Choroid plexus epithelial cell (primary cell): ENCODE results near the gene P2RX2.

ENCODE experiments used
- DNase-seq: peaks from one replicate; pipeline ENCODE4 v3.0.0-alpha.2; 2010; ENCODE audit warnings: low read depth
- H3K4me3 ChIP-seq: 2 replicates; pipeline ENCODE4 v1.5.1; 2011; ENCODE audit warnings: low read depth, mild to moderate bottlenecking, control low read depth, low read length, moderate library complexity
- TF ChIP-seq, protein P1 (sequence below): conservative IDR thresholded peaks from 2 replicates; pipeline ENCODE4 v1.5.1; 2011; ENCODE audit warnings: low read depth, mild to moderate bottlenecking, control low read depth, inconsistent platforms, low read length, moderate library complexity

The P2RX2 gene

DNA sequence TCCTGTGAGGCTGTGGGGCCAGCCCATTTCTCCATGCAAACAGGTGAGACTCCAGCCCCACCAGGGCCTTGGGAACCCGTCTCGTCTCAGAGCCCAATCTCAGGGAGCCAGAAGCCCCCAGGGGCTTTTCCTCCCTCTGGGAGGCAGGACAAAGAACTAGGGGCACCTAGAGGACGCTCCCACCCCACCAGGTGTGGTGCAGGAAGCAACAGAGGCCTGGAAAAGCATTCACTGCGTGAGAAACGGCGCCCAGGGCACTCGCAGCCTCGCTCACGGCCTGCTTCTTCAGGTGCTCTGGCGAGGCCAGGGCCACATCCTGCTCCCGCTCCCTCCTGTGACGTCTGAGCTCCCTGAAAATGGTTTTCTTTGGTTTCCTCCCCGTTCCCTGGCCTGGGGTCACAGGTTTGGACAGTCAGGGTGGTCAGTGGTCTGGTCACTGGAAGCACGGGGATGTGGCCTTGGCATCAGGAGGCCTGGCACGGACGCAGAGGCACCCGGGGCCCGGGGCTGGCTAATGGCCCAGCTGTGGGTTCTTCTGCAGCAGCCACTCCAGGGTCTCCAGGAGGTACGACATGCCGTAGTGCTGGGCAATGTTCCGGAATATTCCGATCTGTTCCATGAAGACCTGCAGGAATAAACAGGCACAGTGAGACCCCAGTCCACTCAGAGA lies 5.7 kb downstream of the P2RX2 start:
- DNase-seq, result no peak
- TF ChIP-seq, protein P1, sequence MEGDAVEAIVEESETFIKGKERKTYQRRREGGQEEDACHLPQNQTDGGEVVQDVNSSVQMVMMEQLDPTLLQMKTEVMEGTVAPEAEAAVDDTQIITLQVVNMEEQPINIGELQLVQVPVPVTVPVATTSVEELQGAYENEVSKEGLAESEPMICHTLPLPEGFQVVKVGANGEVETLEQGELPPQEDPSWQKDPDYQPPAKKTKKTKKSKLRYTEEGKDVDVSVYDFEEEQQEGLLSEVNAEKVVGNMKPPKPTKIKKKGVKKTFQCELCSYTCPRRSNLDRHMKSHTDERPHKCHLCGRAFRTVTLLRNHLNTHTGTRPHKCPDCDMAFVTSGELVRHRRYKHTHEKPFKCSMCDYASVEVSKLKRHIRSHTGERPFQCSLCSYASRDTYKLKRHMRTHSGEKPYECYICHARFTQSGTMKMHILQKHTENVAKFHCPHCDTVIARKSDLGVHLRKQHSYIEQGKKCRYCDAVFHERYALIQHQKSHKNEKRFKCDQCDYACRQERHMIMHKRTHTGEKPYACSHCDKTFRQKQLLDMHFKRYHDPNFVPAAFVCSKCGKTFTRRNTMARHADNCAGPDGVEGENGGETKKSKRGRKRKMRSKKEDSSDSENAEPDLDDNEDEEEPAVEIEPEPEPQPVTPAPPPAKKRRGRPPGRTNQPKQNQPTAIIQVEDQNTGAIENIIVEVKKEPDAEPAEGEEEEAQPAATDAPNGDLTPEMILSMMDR, result no peak

DNA sequence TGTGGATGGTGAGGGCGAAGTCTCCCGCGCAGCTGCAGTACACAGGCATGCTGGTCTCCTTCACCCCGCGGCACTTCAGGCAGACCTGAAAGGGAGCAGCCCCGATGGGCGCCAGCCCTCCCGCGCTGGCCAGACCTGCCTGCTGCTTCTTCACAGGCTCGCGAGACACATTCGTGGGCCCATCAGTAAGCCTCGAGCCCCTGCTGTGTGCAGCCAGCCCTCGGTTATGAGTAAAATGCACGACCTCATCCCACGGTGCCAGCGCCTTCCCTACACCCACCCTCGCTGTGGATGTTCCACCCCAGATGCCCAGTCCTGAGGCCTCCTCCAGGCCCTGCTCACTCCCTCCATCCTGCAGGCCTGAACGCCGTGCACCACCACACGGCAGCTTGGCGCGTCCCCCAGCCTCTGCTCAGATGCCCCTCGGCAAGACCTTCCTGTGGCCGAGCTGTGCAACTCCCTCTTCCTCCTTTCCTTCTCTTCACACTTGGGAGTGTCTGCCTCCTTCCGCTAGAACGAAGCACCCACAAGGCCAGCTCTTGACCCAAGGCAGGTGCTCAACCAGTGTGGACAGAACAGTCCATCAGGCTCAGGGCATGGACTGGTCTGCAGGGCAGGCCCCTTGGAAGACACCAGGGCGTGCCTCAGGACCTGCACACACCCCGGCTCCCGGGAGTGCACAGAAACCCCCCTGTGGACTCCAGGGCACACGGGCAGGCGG lies 6.5 kb downstream of the P2RX2 start:
- TF ChIP-seq, protein P1, result no peak
- no peak overlapping the region for H3K4me3 ChIP-seq
- DNase-seq, result no peak

More for the DNA sequence above, 5.7 kb downstream of the P2RX2 start:
- H3K4me3 ChIP-seq, result no peak overlapping the region

DNA sequence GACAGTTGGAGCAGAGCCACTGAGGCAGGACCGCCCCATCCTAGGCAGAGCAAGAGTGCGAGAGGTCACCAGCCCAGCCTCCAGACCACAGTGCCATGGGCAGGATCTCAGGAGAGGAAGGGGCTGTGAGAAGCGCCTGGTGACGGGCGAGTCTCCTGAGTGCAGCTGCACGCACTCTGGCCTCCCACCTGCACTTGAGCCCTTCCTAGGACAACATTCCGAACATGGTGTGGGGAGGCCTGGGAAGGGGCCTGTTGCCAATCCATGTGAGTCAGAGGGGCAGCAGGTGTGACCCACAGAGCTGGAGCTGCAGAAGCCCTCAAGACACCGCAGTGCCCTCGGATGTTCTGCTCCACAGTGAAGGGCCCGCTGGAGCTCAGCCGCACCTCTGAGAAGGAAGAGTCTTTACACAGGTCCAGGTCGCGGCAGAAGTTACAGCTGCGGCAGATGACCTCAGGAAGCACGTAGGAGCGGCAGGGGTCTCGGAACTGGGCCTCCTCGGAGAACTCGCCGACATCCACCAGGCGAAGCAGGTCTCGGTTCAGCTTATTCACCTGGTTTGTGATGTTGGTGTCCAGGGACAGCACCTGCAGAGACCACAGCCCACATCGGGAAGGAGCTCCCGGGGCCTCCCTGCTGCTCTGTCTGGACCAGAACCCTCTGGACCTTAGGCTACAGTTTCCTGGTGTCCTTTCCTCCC lies 7.3 kb downstream of the P2RX2 start:
- TF ChIP-seq, protein P1, result no peak
- DNase-seq, result no peak

DNA sequence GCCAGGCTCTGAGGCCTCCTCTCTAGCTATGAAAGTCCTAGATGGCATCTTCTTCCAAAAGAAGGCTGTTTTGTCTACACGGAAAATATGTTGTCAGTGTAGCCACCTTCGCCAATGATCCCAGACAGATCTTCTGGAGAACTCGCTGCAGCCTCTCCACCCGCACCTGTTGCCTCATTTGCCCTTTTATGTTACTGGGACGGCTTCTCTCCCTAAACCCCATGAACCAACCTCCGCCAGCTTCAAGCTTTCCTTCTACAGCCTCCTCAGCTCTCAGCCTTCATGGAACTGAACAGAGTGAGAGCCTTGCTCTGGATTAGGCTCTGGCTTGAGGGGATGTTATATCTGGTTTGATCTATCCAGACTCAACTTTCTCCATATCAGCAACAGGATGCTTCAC lies 10.8 kb downstream of the P2RX2 start:
- TF ChIP-seq, protein P1, result no peak
- no peak overlapping the region for H3K4me3 ChIP-seq
- no peak for DNase-seq

More for the DNA sequence above, 7.3 kb downstream of the P2RX2 start:
- no peak overlapping the region for H3K4me3 ChIP-seq

DNA sequence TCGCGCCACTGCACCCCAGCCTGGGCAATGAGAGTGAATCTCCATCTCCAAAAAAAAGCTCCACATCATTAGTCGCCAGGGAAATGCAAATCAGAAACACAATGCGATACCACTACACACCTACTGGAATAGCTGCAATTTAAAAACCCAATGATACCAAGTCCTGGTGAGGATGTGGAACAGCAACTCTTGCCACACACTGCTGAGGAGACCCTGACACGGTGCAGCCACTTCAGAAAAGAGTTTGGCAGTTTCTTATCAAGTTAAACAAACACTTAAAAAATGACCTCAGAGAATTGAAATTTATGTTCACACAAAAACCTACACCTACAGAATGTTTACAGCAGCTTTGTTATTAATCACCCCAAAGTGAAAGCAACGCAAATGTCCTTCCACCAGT lies 12.1 kb downstream of the P2RX2 start:
- TF ChIP-seq, protein P1, result no peak
- H3K4me3 ChIP-seq, result no peak overlapping the region
- no peak for DNase-seq

DNA sequence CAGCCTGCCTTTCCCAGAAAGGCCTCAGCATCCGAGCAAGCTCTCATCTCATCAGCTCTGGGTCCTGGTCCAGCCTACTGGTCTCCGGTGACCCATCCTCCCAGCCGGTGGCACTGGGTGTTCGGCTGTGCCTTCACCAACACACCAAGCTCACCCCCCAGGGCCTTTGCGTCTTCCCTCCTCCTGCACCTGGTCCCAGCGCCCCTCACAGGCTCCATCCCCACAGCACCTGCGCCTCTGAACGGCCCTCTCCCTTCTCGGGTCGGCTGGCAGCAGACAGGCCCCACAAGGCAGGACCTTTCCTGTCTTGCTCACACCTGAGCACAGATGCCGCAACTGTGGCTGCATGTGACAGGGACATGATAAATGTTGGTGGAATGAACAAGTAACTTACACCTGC lies 13.1 kb downstream of the P2RX2 start:
- TF ChIP-seq, protein P1, result no peak
- DNase-seq, result no peak
- no peak overlapping the region for H3K4me3 ChIP-seq
